H1 (cell line): ENCODE measurements around the gene TGOLN2. TPM values are rescaled to one million over a fixed set of nuclear protein-coding genes. Genes with fewer than 3 reads are reported as not detected.

Experiments
- CTCF ChIA-PET: fragments of 300-600 bp; sonication (Branson Sonifier 250); formaldehyde crosslinking; loops from one replicate; lab custom pipeline; 2021; ENCODE audit not compliant: partially characterized antibody; lab: Charles Lee
- POLR2A ChIA-PET: fragments of 300-600 bp; sonication (Branson Sonifier 250); formaldehyde crosslinking; loops from one replicate; lab custom pipeline; 2021; ENCODE audit warnings: inconsistent platforms; ENCODE audit not compliant: partially characterized antibody; lab: Charles Lee
- DNase-seq, 2 experiments: peaks; one replicate each; pipeline versions ENCODE4 v3.0.0 to v3.0.0-alpha.2; 2010 to 2022; ENCODE audit warnings: low spot score in 2 of 2, low read depth in 1 of 2, mixed read lengths in 1 of 2
- FAIRE-seq: peaks from 2 replicates; lab custom pipeline; 2011; peaks lifted over from hg19 to GRCh38; lab: Jason Lieb, UNC
- H2AFZ ChIP-seq: 2 replicates; pipeline ENCODE4 v1.8.1; 2012; ENCODE audit warnings: low read length, inconsistent platforms
- H2AK5ac ChIP-seq: 2 replicates; pipeline ENCODE4 v1.6.1; 2013; ENCODE audit warnings: low read depth, low read length
- H2BK120ac ChIP-seq: replicated peaks from 2 replicates; pipeline ENCODE3; 2013; ENCODE audit warnings: low read depth, low read length, inconsistent platforms
- H2BK12ac ChIP-seq: 2 replicates; pipeline ENCODE4 v1.6.1; 2013; ENCODE audit warnings: low read depth, low read length
- H2BK15ac ChIP-seq: 2 replicates; pipeline ENCODE4 v1.6.1; 2013; ENCODE audit warnings: low read length
- H2BK20ac ChIP-seq: 2 replicates; pipeline ENCODE4 v1.6.1; 2013; ENCODE audit warnings: low read length
- H2BK5ac ChIP-seq: 2 replicates; pipeline ENCODE4 v1.6.1; 2013; ENCODE audit warnings: low read depth, low read length
- H3K14ac ChIP-seq: 2 replicates; pipeline ENCODE4 v1.6.1; 2013; ENCODE audit warnings: inconsistent platforms; ENCODE audit not compliant: insufficient read length
- H3K18ac ChIP-seq: 2 replicates; pipeline ENCODE4 v1.6.1; 2013; ENCODE audit warnings: low read length; ENCODE audit errors: extremely low read depth
- H3K23ac ChIP-seq: 2 replicates; pipeline ENCODE4 v1.6.1; 2013; ENCODE audit warnings: inconsistent platforms; ENCODE audit not compliant: insufficient read length
- H3K23me2 ChIP-seq: 2 replicates; pipeline ENCODE4 v1.6.1; 2013; ENCODE audit warnings: low read depth, low read length
- H3K27ac ChIP-seq: 2 replicates; pipeline ENCODE4 v1.6.1; 2011; ENCODE audit warnings: low read depth, low read length, inconsistent platforms
- H3K27me3 ChIP-seq, 4 experiments: replicated peaks in 1 of 4; 1 replicate in 1 of 4; 2 replicates in 3 of 4; pipeline versions ENCODE4 v1.6.1 to v1.8.1; 2011 to 2013; ENCODE audit warnings: low read length in 3 of 4, mild to moderate bottlenecking in 3 of 4, inconsistent platforms in 2 of 4, mixed read lengths in 2 of 4, moderate library complexity in 1 of 4; ENCODE audit not compliant: control insufficient read depth in 3 of 4, insufficient read depth in 3 of 4; ENCODE audit errors: extremely low read depth in 1 of 4
- H3K36me3 ChIP-seq, 4 experiments: 2 replicates each; pipeline versions ENCODE4 v1.6.1 to v1.8.1; 2011 to 2013; ENCODE audit warnings: mild to moderate bottlenecking in 4 of 4, low read length in 3 of 4, moderate library complexity in 2 of 4, control low read depth in 1 of 4, inconsistent platforms in 1 of 4; ENCODE audit not compliant: insufficient read depth in 4 of 4, control insufficient read depth in 2 of 4
- H3K4ac ChIP-seq: replicated peaks from 2 replicates; pipeline ENCODE3; 2013; ENCODE audit warnings: low read length, low read depth, mixed read lengths, inconsistent platforms; ENCODE audit not compliant: insufficient read length
- H3K4me1 ChIP-seq, 4 experiments: replicated peaks in 1 of 4; 1 replicate in 1 of 4; 2 replicates in 3 of 4; pipeline versions ENCODE4 v1.6.1 to v1.8.1; 2011 to 2013; ENCODE audit warnings: low read length in 3 of 4, inconsistent platforms in 2 of 4, mixed read lengths in 1 of 4; ENCODE audit not compliant: insufficient read depth in 4 of 4, control insufficient read depth in 3 of 4
- H3K4me2 ChIP-seq, 2 experiments: 2 replicates each; pipeline versions ENCODE4 v1.6.1 to v1.8.1; 2011 to 2013; ENCODE audit warnings: low read depth in 2 of 2, low read length in 2 of 2, control low read depth in 1 of 2, inconsistent platforms in 1 of 2, mild to moderate bottlenecking in 1 of 2; ENCODE audit not compliant: insufficient read depth in 1 of 2
- H3K4me3 ChIP-seq, 4 experiments: fragments of 200-600, 300-600 bp in 1 of 4; sonication (generic), shearing (Covaris generic), sonication (Bioruptor Twin) in 1 of 4; 2 replicates each; pipeline versions ENCODE4 v1.5.1 to v1.8.1; 2011 to 2016; ENCODE audit warnings: low read length in 4 of 4, low read depth in 3 of 4, control low read depth in 2 of 4, inconsistent platforms in 2 of 4, mild to moderate bottlenecking in 2 of 4, mixed read lengths in 1 of 4, moderate library complexity in 1 of 4; ENCODE audit not compliant: insufficient read depth in 2 of 4; ENCODE audit errors: extremely low read depth in 1 of 4
- H3K56ac ChIP-seq: replicated peaks from 2 replicates; pipeline ENCODE3; 2013; ENCODE audit warnings: low read depth, mild to moderate bottlenecking, mixed read lengths, low read length, inconsistent platforms; ENCODE audit not compliant: insufficient read length
- H3K79me1 ChIP-seq: 2 replicates; pipeline ENCODE4 v1.6.1; 2013; ENCODE audit warnings: low read depth, low read length, control low read depth
- H3K79me2 ChIP-seq, 2 experiments: 2 replicates each; pipeline versions ENCODE4 v1.6.1 to v1.8.1; 2012 to 2013; ENCODE audit warnings: low read length in 2 of 2, mild to moderate bottlenecking in 2 of 2, inconsistent platforms in 1 of 2; ENCODE audit not compliant: insufficient read depth in 2 of 2, control insufficient read depth in 1 of 2
- H3K9ac ChIP-seq, 4 experiments: replicated peaks in 1 of 4; 1 replicate in 1 of 4; 2 replicates in 3 of 4; pipeline versions ENCODE4 v1.6.1 to v1.8.1; 2011 to 2013; ENCODE audit warnings: low read depth in 3 of 4, low read length in 3 of 4, control low read depth in 2 of 4, mild to moderate bottlenecking in 2 of 4, moderate library complexity in 2 of 4, inconsistent platforms in 1 of 4; ENCODE audit errors: extremely low read depth in 1 of 4
- H3K9me3 ChIP-seq, 2 experiments: 2 replicates each; pipeline versions ENCODE4 v1.6.1 to v1.8.1; 2012 to 2013; ENCODE audit warnings: mild to moderate bottlenecking in 2 of 2, moderate library complexity in 2 of 2, control low read depth in 1 of 2, inconsistent platforms in 1 of 2, low read depth in 1 of 2, low read length in 1 of 2, mixed read lengths in 1 of 2; ENCODE audit not compliant: insufficient read depth in 2 of 2
- H4K20me1 ChIP-seq, 2 experiments: replicated peaks in 1 of 2; 2 replicates each; pipeline versions ENCODE3 to v1.8.1; 2011 to 2013; ENCODE audit warnings: inconsistent platforms in 2 of 2, low read length in 2 of 2, mild to moderate bottlenecking in 1 of 2; ENCODE audit not compliant: insufficient read depth in 2 of 2, control insufficient read depth in 1 of 2
- H4K5ac ChIP-seq: 2 replicates; pipeline ENCODE4 v1.6.1; 2013; ENCODE audit warnings: low read length, low read depth, mixed read lengths, inconsistent platforms; ENCODE audit not compliant: insufficient read length
- H4K8ac ChIP-seq: 2 replicates; pipeline ENCODE4 v1.8.0; 2013; ENCODE audit warnings: mild to moderate bottlenecking, moderate library complexity, low read length, inconsistent platforms; ENCODE audit not compliant: insufficient read depth; ENCODE audit errors: extremely low read depth
- H4K91ac ChIP-seq: replicated peaks from 2 replicates; pipeline ENCODE3; 2013; ENCODE audit warnings: low read length, mixed read lengths, inconsistent platforms; ENCODE audit not compliant: insufficient read length
- BRCA1 ChIP-seq: IDR thresholded peaks from 2 replicates; pipeline ENCODE4 v1.6.1; 2012; ENCODE audit warnings: low read depth, low read length, improper control_type of control experiment
- GABPA ChIP-seq: IDR thresholded peaks from 2 replicates; pipeline ENCODE4 v1.6.1; 2011; ENCODE audit warnings: mild to moderate bottlenecking, low read length, moderate library complexity, borderline replicate concordance; ENCODE audit not compliant: insufficient read depth
- GTF2F1 ChIP-seq: IDR thresholded peaks from 2 replicates; pipeline ENCODE4 v1.6.1; 2012; ENCODE audit warnings: low read depth, low read length, improper control_type of control experiment, borderline replicate concordance
- JUN ChIP-seq: IDR thresholded peaks from 2 replicates; pipeline ENCODE4 v1.6.1; 2011; ENCODE audit warnings: low read depth, mild to moderate bottlenecking, improper control_type of control experiment, low read length
- KDM1A ChIP-seq: fragments of 200-600, 300-600 bp; sonication (generic); IDR thresholded peaks from 2 replicates; pipeline ENCODE4 v1.7.1; 2016; ENCODE audit warnings: mild to moderate bottlenecking, low read length, borderline replicate concordance
- POLR2AphosphoS5 ChIP-seq: IDR thresholded peaks from 2 replicates; pipeline ENCODE4 v1.6.1; 2011; ENCODE audit warnings: low read depth, low read length
- RAD21 ChIP-seq, 2 experiments: IDR thresholded peaks in 1 of 2; conservative IDR thresholded peaks in 1 of 2; 2 replicates each; pipeline ENCODE4 v1.6.1; 2011; ENCODE audit warnings: low read depth in 2 of 2, low read length in 2 of 2, improper control_type of control experiment in 1 of 2, inconsistent platforms in 1 of 2, mild to moderate bottlenecking in 1 of 2, moderate library complexity in 1 of 2
- RBBP5 ChIP-seq: IDR thresholded peaks from 2 replicates; pipeline ENCODE4 v1.7.1; 2012; ENCODE audit warnings: low read depth, mild to moderate bottlenecking, inconsistent platforms, low read length, moderate library complexity, borderline replicate concordance
- RFX5 ChIP-seq: IDR thresholded peaks from 2 replicates; pipeline ENCODE4 v1.6.1; 2011; ENCODE audit warnings: low read depth, low read length, improper control_type of control experiment, borderline replicate concordance
- SIN3A ChIP-seq, 2 experiments: IDR thresholded peaks in 1 of 2; conservative IDR thresholded peaks in 1 of 2; 2 replicates each; pipeline ENCODE4 v1.6.1; 2011 to 2012; ENCODE audit warnings: low read length in 2 of 2, improper control_type of control experiment in 1 of 2, low read depth in 1 of 2, mild to moderate bottlenecking in 1 of 2
- SIX5 ChIP-seq: IDR thresholded peaks from 2 replicates; pipeline ENCODE4 v1.6.1; 2011; ENCODE audit warnings: mild to moderate bottlenecking, low read depth, low read length
- TCF12 ChIP-seq: IDR thresholded peaks from 2 replicates; pipeline ENCODE4 v1.6.1; 2011; ENCODE audit warnings: low read depth, mild to moderate bottlenecking, low read length
- ZNF274 ChIP-seq: IDR thresholded peaks from 2 replicates; pipeline ENCODE4 v1.7.0; 2012; ENCODE audit warnings: low read length, borderline replicate concordance; ENCODE audit errors: extremely low read depth
- WGBS, 2 experiments: shearing (Covaris generic) in 1 of 2; methylation state at CpG; one replicate each; pipeline versions ENCODE4 v1.1.6 to v1.1.7; 2013 to 2015; ENCODE audit warnings: low lambda C conversion rate in 2 of 2, mixed read lengths in 2 of 2, inconsistent platforms in 1 of 2, low coverage in 1 of 2, missing lambda C conversion rate in 1 of 2; ENCODE audit not compliant: insufficient replicate concordance in 2 of 2, insufficient coverage in 1 of 2, insufficient read length in 1 of 2; ENCODE audit errors: extremely low coverage in 1 of 2, missing lambda C conversion rate in 1 of 2; 5-methylcytosine and 5-hydroxymethylcytosine counted together
- polyA plus RNA-seq, 7 experiments: library from polyadenylated mRNA; depleted of rRNA in 3 of 7; stranded (reverse) in 5 of 7; unstranded in 2 of 7; fragments of >200 nt in 5 of 7; fragments of 200-250 nt in 2 of 7; gene quantifications; 1 replicate in 5 of 7; 2 replicates in 1 of 7; 4 replicates in 1 of 7; pipeline versions ENCODE4 v1.2.1 to v1.2.3, GENCODE V29; 2011 to 2013; ENCODE audit warnings: missing spikeins in 2 of 7, mixed read lengths in 2 of 7
- total RNA-seq: library from RNA; stranded (reverse); fragmentation: NEBNext Ultra II Directional; extraction: Animal tissue kit (Norgen Biotek cat#: 25700); gene quantifications from 2 replicates; pipeline ENCODE4 v1.2.1, GENCODE V29; 2021

The TGOLN2 gene
- total and polyA plus RNA-seq, 2 of the 8 experiments (the other 6 are each of a cell fraction or from before 2014, with no cell fraction given) = 33.9 to 38.9 TPM

DNA sequence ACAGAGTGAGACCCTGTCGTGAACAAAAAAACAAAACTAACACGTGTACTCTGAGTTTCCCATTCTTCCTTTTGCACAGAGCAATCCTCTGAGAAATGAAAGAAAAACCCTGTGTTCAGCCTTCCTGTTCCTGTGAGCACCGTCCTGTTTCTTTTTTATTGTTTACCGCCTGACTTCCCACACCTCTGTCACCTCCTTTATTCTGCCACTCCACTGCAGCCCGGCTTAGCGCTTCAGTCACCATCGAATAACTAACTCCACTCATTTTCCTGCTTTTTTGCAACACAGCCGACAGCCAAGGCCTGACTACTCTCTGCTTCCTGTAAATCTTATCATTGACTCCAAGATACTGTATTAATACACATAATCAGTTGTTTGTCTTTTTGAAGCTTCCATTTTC, 40.9 kb downstream of the TGOLN2 start:
- no peaks in the 10 kb centered on the region for H3K23me2 ChIP-seq
- H3K27ac ChIP-seq = no peak overlapping the region
- no peaks in the 10 kb centered on the region for H3K9me3 ChIP-seq
- no peak overlapping the region for H3K23ac ChIP-seq
- H4K8ac ChIP-seq = no peak overlapping the region
- FAIRE-seq = no peak
- no peak overlapping the region for H3K4ac ChIP-seq
- no peak overlapping the region for H4K5ac ChIP-seq
- H2AFZ ChIP-seq = no peak overlapping the region
- peaks cover 0 to 7% of the 10 kb centered on the region in 2 experiments for H4K20me1 ChIP-seq
- peaks cover 3% of the 10 kb centered on the region; the same call in 1 of the 2 replicates for H3K79me1 ChIP-seq
- H2BK120ac ChIP-seq = no peak overlapping the region
- no peak overlapping the region for H3K18ac ChIP-seq
- H3K9ac ChIP-seq = no peak overlapping the region
- ChIA-PET CTCF (interaction anchor here (0.6 to 6.4 kb wide), 10 partner anchors 9 to 220 kb away, joined by 3 to 137 read pairs (median 5); partner anchors contain the start of gene TCF7L1), POLR2A (interaction anchor here (4.5 kb wide), 1 partner anchor 152 kb away, joined by 12 read pairs; no protein-coding TSS in a partner anchor)
- H2BK12ac ChIP-seq = no peak overlapping the region
- H3K4me1 ChIP-seq = peaks cover 0 to 11% (median under 1%) of the 10 kb centered on the region in 4 experiments; a peak in 2 of 7 replicates
- H2BK20ac ChIP-seq = no peak overlapping the region
- 93% methylated on average over 8 of the region's 8 CpGs; no CpG with 5 or more reads in 1 of the 2 experiments for WGBS, 2 experiments
- H3K14ac ChIP-seq = no peak overlapping the region
- no peak overlapping the region for H2AK5ac ChIP-seq
- H2BK5ac ChIP-seq = no peak overlapping the region
- no peak overlapping the region for H2BK15ac ChIP-seq
- H3K56ac ChIP-seq = no peak overlapping the region
- DNase-seq = no peak
- H3K27me3 ChIP-seq = no peaks in the 10 kb centered on the region
- H3K79me2 ChIP-seq = peaks cover 0 to 12% of the 10 kb centered on the region in 2 experiments; a peak in 1 of 4 replicates
- H3K36me3 ChIP-seq = peaks cover 2 to 18% (median 12%) of the 10 kb centered on the region in 4 experiments; a peak in 7 of 8 replicates
- no peak overlapping the region for H4K91ac ChIP-seq
- H3K4me2 ChIP-seq = no peak overlapping the region
- H3K4me3 ChIP-seq = no peak overlapping the region
- no peak for TF ChIP-seq RAD21 (IDR thresholded peaks at IDR 0.05 in 1 of 2, conservative IDR thresholded peaks at IDR 0.05 in 1 of 2; ENCODE audit: low read depth in 2 of 2, low read length in 2 of 2)
- no peak for TF ChIP-seq JUN
- TF ChIP-seq RFX5 = no peak
- TF ChIP-seq GTF2F1 = no peak
- no peak for TF ChIP-seq SIX5
- TF ChIP-seq TCF12 = no peak
- TF ChIP-seq POLR2AphosphoS5 = no peak
- no peak for TF ChIP-seq SIN3A (conservative IDR thresholded peaks at IDR 0.05 in 1 of 2, IDR thresholded peaks at IDR 0.05 in 1 of 2; ENCODE audit: low read depth in 1 of 2, low read length in 2 of 2)
- no peak for TF ChIP-seq BRCA1
- TF ChIP-seq KDM1A = no peak
- TF ChIP-seq RBBP5 = no peak
- no peak for TF ChIP-seq ZNF274
- no peak for TF ChIP-seq GABPA
